GM19239 (cell line): Measurements from ENCODE around the gene WFIKKN2.
"Not testable (repeated sequence)": the region's sequence is repeated elsewhere in the genome, so short reads cannot be mapped to it uniquely, and the experiment has no call there.

Experiments
- DNase-seq: peaks from one replicate; pipeline ENCODE4 v3.0.0; 2011; ENCODE audit warnings: low spot score; ENCODE audit not compliant: insufficient read length
- FAIRE-seq: peaks from 2 replicates; lab custom pipeline; 2011; peaks lifted over from hg19 to GRCh38; lab: Jason Lieb, UNC

WFIKKN2 gene

DNA sequence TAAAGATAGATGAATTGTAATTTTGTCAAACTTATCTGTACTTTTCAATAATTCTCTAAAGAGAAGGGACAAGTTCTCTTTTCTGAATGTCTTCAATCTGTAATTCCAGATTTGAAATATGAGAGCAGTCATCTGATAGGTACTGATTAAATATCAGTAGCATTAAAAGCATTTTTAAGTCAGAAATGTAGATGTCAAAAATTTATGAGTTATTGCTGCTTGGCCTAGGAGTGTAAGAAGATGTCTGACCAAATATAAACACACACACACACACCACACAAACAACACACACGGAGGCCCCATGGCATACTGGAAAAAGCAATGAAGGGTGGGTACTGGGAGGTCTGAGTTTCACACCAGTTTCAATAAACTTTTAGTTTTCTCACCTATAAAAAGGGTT is 33.2 kb downstream of the WFIKKN2 start:
- no peak for FAIRE-seq
- no peak for DNase-seq

DNA sequence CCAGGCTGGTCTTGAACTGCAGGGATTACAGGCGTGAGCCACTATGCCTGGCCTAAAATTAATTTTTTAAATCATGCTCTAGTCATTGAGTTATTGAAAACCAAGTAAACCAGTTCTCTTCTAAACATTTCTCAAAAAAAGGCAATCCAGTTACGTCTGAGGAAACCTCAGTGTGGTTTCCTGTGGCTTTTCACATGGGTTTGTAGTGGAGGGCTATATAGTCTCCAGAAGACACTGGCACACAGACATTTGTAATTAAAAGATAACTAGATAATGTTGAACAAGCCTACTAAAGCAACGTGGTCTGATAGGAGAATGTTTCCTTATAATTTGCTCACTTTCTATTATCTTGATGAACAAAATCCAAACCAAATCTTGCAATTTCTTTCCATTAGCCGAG is 36.0 kb downstream of the WFIKKN2 start:
- no peak for FAIRE-seq

DNA sequence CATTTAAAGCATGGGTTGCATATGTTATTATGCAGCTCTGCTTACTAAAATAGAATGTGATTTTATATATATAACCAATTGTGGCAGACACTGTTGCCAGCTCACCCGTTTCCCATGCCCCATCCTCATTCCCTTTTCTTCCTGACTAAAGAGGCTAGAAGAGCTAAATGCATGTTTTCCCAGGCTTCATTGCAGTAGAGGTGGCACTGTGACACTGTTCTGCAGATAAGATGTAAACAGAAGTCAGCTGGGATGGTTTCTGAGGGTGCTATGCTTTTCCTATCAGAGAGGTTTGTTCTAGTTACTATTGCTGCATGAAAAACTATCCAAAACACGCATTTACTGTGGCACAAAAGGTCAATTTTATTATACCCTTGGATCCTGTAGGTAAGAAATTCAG is 36.5 kb downstream of the WFIKKN2 start:
- no peak for DNase-seq
- FAIRE-seq = no peak

More for the DNA sequence above, 36.0 kb downstream of the WFIKKN2 start:
- no peak for DNase-seq

DNA sequence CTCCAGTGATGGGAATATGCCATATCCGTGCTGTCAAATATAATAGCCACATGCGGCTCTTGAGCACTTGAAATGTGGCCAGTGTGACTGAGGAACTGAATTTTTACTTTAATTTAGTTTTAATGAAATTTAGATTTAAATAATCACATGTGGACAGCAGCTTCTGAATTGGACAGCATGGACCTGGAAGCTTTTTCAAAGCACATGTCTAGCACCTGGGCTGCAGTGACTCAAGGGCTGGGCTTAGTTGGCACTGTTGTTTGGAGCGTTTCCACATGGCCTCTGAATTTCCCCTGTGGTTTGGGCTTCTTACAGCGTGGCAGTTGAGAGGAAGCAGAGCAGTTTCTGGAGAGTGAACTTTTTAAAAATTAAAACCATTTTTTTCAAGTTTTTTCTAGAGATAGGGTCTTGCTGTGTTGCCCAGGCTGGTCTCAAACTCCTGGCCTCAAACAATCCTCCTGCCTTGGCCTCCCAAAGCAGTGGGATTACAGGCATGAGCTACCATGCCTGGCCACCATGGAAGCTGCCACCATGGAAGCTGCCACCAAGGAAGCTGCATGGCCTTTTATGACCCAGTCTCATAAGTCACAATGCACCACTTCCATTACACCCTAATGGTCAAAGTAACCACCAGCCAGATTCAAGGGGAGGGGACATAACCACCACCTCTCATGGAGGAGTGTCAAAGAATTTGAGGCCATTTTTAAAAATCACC is 37.5 kb downstream of the WFIKKN2 start:
- FAIRE-seq (no peak), DNase-seq (no peak)

DNA sequence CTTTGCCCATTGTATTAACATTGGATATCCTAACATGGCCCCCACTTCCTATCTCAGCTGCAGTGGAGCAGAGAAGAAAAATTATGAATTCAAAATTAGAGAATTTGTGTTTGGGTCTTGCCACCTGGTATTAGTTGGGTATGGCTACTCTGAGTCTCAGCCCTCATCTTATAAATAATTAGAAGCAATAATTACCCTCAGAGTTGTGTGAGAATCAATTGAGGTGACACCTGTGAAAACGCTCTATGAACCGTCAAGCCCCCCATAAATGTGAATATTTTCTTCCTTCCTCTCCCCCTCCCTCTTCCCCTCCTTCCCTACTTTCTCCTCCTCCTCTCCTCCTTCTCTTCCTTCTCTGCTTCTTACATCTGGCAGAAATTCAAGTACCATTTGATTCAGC is 39.7 kb downstream of the WFIKKN2 start:
- DNase-seq (no peak), FAIRE-seq (no peak)

DNA sequence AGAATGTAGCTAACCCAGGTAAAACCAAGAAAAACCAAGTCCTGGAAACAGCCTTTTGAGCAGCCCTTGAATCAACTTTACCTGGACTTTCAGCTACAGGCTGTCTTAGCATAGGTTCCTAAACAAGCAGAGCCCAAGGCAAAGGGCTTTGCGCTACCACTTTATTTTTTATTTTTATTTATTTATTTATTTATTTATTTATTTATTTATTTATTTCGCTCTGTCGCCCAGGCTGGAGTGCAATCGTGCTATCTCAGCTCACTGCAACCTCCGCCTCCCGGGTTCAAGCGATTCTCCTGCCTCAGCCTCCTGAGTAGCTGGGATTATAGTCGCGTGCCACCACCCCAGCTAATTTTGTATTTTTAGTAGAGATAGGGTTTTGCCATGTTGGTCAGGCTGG is 41.7 kb downstream of the WFIKKN2 start:
- not testable (repeated sequence) for DNase-seq, FAIRE-seq

DNA sequence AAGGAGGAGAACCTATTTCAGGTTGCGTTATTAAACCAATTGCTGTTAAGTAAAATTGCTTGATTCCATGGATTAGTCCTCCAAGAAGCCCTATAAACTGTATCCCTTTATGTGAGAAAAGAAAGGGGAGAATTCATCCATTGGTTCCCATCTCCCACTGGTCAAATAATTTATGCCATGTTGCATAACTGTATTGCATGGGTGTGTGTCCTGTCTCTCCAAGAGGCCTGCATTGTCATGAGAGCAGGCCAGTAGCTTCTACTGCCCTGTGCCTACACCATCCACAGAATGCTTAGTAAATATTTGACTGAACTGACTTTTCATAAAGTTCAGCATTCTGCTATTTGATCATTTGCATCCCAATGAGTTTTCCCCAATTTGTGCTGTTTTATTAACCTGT is 42.5 kb downstream of the WFIKKN2 start:
- DNase-seq (no peak), FAIRE-seq (no peak)

DNA sequence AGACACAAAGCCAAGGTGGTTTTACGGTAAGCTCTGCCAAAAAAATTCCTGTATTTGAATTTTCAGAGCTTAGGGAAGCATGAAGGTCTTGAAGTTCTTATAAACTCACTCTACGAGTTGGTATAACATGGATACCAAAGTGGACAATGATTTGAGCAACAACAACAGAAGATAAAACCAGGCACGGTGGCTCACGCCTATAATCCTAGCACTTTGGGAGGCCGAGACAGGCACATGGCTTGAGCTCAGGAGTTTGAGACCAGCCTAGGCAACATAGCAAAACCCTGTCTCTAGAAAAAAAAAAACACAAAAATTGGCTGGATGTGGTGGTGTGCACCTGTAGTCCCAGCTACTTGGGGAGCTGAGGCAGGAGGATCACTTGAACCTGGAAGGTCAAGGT is 43.7 kb downstream of the WFIKKN2 start:
- FAIRE-seq (no peak), DNase-seq (no peak)

DNA sequence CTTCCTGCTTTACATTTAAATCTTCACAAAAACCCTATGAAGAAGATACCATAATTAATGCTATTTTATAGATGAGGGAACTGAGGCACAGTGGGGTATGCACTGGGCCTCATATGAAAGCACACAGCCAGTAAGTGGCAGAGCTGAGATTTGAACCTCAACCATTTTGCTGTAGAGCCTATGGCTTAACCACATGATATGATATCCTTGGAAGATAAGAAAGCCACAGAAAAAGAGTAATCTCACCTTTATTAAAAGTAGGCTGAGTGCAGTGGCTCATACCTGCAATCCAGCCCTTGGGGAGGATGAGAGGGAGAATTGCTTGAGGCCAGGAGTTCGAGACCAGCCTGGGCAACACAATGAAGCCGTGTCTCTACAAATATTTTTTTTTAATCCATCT is 45.8 kb downstream of the WFIKKN2 start:
- FAIRE-seq (no peak), DNase-seq (no peak)

DNA sequence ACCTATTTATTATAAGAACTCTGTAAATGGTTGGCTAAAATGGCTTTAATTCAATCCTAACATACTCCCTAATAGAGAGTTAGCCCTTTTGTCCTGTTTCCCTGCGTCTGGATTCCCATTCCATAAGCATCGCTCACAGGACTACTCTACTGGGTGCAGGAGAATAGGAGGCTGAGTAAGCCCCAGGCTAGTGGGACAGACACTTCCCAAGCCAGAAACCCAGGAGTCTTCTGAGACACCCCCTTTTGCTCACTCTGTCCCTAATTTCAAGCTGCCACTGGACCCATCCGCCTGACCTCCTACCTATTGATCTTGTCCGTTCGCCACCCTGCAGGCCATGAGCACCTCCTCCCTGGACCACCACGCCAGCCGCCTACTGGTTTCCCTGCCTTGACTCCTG is 47.5 kb downstream of the WFIKKN2 start:
- no peak for DNase-seq
- no peak for FAIRE-seq

DNA sequence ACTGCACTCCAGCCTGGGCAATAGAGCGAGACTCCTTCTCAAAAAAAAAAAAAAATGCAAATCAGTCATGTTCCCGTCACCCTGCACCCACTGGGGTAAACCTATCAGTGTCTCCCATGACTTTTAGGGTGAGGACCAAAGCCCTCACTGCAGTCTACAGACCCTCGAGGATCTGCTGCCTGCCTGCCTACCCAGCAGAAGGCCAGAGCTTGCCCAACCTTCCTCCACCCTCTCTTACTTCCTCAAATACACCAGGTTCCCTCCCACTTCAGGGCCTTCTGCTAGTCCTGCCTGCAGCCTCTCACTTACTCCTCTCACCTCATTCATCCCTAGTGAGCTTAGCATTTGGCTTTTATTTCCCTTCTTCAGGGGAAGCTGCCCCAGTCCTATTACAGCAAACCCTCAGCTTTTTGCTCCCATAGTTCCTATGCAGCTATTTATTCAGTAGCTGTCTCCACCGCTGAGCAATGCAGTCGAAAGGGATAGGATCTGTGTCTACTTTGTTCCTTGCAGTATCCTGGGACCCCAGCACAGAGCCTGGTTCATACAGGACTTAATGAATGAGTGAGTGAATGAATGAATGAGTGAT is 48.6 kb downstream of the WFIKKN2 start:
- no peak for DNase-seq
- no peak for FAIRE-seq

DNA sequence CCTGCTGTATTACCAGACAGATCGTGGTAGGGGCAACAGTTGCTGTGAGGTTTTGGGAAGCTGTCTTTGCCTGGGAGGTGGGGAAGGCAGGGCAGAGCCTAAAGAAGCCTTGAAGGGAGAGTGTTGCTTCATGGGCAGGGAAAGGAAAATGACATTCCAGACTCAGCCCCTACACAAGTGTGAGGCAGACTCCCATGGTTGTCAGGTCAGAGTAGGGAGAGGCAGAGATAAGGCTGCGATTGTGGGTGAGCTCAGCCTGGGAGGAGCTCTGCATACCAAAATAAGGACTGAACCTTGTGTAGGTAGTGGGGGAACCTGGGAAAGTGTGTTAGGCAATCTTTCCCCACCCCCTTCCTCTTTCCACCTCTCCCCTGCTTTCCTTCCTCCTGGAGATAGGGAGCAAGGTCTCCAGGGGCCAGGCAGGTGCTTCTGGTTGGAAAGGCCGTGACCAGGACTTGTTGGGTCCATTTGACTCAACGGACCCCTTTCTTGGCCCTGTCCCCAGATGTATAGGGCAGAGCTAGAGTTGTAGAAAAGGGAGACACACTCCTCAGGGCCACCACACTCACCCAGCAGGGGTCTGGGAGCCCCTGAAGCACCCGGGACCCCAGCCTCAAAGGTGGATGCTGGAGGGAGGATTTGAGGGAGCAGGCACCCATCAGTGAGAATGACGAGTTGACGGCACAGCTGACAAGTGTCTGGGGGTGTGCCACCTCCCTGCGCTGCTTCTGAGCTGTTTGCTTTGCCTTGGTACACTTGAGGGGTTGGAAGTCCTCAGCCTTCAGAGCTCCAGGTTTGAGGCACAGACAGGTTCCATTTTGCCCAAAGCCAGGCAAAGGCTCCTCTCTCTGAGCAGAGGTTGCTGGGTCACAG is 49.3 kb downstream of the WFIKKN2 start:
- FAIRE-seq = no peak
- no peak for DNase-seq

DNA sequence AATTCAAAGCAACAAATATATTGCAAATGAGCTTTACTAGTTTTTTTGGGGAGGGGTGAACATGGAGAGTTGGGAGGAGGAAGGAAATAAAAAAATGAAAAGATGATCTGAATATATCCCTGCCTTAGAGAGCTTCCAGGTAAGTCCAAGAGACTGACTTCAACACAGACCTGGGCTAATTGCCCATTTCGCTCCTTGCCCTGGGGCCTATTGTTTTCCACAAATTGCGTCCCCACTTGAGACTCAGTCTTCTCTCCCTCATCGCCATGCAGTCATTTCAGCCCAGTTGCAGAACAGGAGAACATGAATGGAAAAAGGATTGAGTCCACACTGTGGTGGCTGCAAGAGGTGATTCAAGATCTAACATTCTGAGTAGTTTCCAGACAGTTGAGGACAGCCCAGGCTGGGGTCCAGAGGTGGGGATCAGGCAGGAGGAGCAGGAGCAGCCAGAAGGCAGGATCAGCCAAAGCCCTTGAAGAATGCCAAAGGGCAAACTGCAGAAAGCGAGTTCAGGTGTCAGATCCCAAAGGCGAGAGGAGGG is 52.4 kb downstream of the WFIKKN2 start:
- FAIRE-seq (no peak), DNase-seq (no peak)

DNA sequence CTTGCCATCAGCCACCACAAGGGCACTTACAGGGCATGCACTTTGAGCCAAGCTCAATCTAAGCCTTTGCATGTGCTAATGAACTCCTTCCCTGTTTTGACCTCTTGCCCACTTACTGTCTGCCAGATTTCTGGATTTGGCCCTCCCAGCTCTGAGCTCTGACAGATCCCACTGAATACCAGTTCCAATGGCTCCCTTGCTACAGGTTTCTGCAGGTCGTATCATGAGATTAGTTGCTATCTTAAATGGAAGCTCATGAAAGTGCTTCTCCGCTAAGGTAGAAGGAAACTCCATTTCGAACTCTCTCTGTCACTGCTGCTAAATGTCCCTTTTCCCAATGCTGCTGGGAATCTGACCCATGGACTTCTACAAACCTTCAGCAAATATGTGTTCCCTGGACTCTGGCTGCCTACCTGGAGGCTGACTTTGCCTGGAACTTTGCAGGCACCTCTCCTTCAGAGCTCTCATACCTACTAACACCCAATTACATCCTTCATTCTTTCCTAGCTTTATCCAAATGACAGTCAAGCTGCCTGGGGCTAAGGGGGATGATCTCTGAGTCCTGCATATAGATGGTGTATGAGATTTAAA is 54.2 kb downstream of the WFIKKN2 start:
- FAIRE-seq (no peak), DNase-seq (no peak)

DNA sequence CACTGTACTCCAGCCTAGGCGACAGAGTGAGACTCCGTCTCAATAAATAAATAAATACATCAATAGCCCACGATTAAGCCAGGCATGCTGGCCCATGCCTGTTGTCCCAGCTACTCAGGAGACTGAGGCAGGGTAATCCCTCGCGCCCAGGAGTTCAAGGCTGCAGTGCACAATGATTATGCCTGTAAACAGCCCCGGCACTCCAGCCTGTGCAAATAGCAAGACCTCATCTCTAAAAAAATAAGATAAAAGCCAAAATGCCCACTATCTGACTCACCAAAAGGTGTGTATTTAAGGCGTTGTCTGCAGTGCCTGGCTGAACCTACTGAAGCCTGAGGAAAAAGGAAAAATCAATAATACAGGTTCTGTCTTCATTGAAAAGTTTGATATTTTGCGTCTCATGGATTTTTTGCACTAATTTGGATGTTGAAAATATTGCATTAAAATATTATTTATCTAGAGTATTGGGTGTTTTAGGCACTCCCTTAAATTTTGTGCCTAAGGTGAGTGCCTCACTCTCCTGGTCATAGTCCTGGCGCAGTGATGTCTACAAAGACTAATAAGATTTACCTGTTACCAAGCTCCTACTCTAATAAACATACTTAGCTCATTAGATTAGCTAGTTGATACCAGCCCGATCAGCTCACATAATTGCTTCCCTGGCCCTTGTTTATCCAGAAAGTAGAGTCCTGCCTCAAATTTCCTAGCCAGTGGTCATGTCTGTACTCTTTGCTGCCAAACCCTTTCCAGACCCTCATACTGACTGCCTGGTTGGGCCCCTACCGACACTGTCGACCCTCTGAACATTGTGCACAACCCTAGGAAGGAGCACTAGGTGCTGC is 55.5 kb downstream of the WFIKKN2 start:
- no peak for DNase-seq
- no peak for FAIRE-seq

DNA sequence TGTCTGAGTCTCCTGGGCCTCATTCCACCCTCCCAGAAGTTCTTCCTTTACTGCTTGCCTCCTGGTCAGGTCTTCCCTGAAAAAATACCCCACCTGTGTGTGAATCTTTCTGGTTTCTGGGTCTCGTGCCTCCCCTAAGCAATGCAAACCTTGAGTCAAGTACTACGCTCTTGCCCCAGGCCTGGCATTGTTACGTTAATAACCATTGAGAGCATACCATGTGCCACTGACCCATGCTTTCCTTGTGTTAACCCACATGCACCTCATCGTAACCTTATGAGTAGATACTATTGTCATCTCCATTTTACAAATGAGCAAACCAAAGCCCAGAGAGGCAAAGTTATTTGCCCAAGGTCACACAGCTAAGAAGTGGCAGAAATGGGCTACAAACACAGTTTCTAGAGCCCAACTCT is 56.2 kb downstream of the WFIKKN2 start:
- DNase-seq = no peak
- no peak for FAIRE-seq
